GM10266 (cell line): ENCODE data around the gene SAXO1.
"Not testable (repeated sequence)": the region's sequence is repeated elsewhere in the genome, so short reads cannot be mapped to it uniquely, and the experiment has no call there.

Experiments
- DNase-seq: peaks from one replicate; pipeline ENCODE4 v3.0.0; 2012; ENCODE audit errors: extremely low spot score
- TF ChIP-seq, protein P1 (sequence below): IDR thresholded peaks from 2 replicates; pipeline ENCODE4 v1.5.1; 2012; ENCODE audit warnings: mild to moderate bottlenecking, low read depth; ENCODE audit not compliant: control insufficient read depth, insufficient read depth; ENCODE audit errors: missing control alignments

SAXO1 gene

DNA sequence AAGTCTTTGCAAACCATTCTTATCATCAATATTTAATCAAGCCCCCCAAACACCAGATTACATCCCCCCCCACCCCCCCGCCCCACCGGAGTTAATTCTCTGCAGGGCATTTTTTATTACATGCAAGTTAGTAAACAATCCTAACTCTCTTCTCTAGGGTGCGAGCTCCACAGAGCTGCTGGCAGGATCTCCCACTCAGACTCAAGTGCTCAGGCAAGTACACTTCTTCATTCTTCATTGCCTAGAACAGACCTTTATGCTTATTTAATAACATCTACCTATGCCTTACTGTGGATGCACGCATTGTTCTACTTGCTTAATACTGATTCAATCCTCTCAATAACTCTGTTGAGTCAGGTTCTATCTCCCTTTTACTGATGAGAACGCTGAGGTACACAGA is 9.9 kb downstream of the SAXO1 start:
- TF ChIP-seq, protein P1, sequence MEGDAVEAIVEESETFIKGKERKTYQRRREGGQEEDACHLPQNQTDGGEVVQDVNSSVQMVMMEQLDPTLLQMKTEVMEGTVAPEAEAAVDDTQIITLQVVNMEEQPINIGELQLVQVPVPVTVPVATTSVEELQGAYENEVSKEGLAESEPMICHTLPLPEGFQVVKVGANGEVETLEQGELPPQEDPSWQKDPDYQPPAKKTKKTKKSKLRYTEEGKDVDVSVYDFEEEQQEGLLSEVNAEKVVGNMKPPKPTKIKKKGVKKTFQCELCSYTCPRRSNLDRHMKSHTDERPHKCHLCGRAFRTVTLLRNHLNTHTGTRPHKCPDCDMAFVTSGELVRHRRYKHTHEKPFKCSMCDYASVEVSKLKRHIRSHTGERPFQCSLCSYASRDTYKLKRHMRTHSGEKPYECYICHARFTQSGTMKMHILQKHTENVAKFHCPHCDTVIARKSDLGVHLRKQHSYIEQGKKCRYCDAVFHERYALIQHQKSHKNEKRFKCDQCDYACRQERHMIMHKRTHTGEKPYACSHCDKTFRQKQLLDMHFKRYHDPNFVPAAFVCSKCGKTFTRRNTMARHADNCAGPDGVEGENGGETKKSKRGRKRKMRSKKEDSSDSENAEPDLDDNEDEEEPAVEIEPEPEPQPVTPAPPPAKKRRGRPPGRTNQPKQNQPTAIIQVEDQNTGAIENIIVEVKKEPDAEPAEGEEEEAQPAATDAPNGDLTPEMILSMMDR: no peak
- no peak for DNase-seq

DNA sequence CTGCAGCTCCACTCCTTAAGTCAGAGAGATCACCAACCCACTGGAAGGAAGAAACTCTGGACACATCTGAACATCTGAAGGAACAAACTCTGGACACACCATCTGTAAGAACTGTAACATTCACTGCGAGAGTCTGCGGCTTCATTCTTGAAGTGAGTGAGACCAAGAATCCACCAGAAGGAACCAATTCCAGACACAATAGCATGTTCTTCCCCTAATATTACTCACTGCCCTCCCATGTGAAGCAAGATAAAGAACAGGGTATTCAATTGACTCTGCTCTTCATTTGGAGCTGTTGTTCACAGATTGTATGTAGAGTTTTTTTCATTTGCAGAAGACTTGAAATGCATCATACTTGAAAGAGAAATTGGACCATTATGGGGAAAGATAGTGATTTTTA is 10.8 kb downstream of the SAXO1 start:
- TF ChIP-seq, protein P1: no peak
- no peak for DNase-seq

DNA sequence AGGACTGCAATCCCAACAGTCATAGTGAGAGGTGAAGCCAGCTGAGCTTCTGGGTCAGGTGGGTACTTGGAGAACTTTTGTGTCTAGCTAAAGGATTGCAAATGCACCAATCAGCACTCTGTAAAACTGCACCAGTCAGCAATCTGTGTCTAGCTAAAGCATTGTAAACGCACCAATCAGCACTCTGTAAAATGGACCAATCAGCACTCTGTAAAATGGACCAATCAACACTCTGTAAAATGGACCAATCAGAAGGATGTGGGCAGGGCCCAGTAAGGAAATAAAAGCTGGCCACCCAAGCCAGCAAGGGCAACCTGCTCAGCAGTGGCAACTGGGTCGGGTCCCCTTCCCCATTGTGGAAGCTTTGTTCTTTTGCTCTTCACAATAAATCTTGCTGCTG is 11.4 kb downstream of the SAXO1 start:
- DNase-seq: not testable (repeated sequence)

DNA sequence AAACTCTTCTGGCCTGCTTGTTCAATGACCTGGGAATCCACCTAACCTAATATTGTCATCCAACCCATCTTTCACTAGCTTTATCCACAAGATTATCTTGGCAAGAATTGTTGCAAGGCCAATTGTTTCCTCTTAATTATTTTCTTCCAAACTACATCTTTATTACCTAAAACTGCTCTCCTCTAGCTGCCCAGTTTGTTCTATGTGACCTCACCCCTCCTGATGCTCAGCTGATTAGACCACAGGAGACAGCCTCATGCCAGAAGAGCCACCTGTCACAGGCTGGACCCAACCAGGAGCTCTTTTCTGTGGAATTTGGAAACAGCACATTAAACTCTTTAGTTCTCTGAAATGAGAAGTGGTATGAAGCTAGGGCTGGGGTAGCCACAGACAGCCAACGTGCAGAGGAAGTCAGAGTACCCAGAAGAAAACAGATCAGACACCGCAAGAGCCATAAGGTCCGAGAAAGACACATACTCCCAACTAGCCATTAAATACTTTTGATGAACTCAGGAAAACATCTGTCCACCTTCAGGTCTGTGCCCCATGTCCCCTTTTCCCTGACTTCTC is 12.0 kb downstream of the SAXO1 start:
- no peak for DNase-seq
- TF ChIP-seq, protein P1: no peak

DNA sequence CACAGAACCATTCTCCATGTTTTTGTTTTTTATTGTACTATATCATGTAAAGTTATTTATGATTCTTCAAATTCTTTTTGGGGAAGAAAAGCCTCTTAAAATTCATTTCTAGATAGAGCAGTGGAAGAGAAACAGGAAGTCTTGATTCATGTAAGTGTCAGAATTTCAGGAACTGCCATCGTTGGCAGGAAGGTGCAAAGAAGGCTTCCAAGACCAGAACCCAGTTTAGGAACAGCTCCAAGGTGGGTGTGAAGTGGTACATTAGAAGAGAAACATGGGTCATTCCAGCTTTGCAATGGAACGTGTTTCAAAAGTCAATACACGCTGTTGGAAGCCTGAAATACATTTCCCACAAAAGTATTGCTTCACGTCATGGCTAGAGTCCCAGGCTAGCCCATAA is 14.8 kb downstream of the SAXO1 start:
- DNase-seq: no peak
- TF ChIP-seq, protein P1: no peak

DNA sequence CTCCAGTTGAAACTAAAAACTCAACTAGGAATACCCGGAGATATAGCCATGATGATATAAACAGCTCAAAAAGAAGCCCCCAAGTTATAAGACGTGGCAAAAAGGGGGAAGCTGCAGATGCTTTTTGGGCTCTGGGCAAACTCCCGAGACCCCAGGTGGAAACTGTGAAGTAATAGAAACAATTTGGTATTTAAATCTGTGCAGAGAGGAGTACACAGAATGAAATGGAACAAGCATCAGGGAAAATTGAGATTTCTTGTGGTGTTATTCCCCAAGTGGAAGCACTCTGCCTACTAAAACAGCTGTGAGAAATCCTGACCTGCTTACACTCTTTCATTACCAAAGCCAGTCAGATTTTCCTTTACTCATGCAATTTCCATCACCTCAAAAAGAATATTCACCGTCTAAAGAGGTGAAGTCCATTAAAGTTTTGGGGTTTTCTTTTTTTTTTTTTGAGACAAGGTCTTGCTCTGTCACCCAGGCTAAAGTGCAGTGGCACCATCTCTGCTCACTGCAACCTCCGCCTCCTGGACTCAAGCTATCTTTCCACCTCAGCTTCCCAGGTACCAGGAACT is 23.5 kb downstream of the SAXO1 start:
- no peak for DNase-seq
- TF ChIP-seq, protein P1: no peak

DNA sequence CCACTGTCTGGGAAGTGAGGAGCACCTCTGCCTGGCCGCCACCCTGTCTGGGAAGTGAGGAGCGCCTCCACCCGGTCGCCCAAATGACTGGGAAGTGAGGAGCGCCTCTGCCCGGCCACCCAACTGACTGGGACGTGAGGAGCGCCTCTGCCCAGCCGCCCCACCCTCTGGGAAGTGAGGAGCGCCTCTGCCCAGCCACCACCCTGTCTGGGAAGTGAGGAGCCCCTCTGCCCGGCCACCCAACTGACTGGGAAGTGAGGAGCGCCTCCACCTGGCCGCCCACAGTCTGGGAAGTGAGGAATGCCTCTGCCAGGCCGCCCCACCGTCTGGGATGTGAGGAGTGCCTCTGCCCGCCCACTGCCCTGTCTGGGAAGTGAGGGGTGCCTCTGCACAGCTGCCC is 32.9 kb downstream of the SAXO1 start:
- TF ChIP-seq, protein P1: no peak
- no peak for DNase-seq
